NAMALWA (cell line): ENCODE measurements around the gene ORMDL3.

ENCODE experiments used
- DNase-seq: peaks from one replicate; pipeline ENCODE4 v3.0.0-alpha.2; 2015; ENCODE audit warnings: low spot score

Gene ORMDL3, protein sequence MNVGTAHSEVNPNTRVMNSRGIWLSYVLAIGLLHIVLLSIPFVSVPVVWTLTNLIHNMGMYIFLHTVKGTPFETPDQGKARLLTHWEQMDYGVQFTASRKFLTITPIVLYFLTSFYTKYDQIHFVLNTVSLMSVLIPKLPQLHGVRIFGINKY

DNA sequence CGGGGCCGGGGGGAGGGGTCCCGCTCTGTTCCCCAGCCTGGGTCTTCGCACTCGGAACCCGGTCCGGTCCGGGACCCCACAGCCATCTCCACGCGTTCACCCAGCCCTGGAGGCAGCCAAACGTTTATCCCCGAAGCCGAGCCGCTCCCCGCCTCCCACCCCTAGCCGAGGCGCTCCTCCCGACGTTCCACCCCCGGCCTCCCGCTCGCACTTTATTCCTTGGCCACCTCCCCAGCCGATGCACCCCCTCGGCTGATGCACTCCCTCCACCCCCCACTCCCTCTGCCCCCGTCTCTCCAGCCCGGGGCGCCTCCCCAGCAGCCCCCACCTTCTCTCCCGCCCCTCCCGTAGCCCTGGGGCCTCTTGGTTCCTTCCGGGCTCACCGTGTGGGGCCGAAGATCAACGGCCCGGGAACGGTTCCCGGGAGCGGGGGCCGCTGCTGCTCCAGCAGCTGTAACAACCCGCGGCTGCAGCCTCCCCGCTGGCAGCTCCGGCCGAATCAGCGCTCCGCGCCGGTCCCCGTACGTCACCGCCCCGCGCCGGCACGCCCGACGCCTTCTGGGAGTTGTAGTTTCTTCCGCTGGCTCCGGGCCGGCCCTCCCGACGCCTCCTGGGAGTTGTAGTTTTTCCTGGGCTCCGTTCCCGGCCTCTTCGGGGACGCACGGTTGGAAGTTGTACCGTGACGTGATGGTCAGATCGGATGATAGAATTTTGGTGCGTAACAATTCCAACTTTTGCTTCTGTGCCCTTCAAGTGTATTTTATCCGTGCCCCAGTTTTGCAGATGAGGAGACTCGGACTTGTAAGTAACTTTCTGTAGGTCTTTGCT is at the start of gene ORMDL3, which contains the start of gene LRRC3C:
Gene ORMDL3 (minus strand): TSS at position 501 of the 828 bp plus-strand sequence. CDS start 3,398 bp downstream, outside the sequence.
Gene LRRC3C (plus strand): TSS at position 632 of the 828 bp plus-strand sequence. CDS start 13,792 bp downstream, outside the sequence.
- peak; percentile 91 for DNase-seq

- DNase-seq, result no peak
These were observed 48.4 kb upstream of the ORMDL3 start for GRCh38 chr17:39975801-39976200.

DNA sequence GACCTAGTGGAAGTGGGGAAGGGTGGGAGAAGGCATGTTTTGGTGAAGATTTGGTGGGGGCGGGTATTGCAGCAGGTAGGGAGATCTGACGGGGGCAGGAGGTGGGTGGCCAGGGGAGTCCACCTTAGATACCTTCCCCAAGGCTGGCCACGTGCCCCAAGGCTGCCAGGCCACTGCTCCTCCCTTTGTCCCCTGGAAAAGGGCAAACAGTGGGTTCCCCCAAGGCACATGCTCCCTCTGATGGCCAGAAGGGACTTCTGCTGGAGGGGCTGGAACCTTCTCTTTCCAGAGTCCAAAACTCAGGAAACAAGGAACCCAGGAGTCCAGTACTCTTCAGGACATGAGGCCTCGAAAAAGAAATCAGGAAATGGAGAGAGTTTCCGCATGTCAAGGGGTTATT is 47.0 kb upstream of the ORMDL3 start:
- DNase-seq, result no peak

DNA sequence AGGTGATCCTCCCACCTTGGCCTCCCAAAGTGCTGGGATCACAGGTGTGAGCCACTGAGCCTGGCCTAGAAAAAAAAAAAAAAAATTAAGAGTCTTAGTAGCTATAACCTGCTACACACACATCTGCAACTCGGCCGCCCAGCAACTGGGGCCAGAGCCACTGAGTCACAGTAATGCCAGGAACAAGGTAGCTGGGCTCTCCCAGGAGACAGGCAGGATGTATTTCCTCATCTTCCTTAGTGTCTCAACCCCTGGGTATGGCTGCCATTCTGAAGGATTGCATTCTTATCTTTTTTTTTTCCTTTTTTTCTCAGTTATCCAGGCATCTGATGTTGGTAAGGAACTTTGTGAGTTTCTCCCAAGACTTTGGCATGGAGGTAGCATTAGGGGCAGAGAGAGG is 46.1 kb upstream of the ORMDL3 start:
- DNase-seq, result no peak

DNA sequence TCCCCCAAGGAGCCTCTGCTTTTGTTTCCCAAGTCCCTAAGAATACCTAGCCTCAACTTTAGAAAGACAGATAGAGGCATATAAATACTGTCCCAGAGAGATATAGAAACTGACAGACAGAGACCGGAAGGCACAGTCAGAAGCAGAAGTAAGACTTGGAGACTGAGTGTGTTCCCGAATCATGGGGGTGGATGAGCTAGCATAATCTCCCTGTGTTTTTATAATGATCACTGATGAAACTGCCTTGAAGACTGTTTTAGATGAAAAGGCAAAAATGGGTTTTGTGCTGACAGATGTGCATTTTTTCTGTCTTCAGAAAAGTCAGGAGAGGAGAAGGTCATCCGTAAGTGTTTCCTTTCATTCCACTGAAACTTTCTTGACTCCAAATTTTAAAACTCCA is 44.9 kb upstream of the ORMDL3 start:
- DNase-seq, result no peak

DNA sequence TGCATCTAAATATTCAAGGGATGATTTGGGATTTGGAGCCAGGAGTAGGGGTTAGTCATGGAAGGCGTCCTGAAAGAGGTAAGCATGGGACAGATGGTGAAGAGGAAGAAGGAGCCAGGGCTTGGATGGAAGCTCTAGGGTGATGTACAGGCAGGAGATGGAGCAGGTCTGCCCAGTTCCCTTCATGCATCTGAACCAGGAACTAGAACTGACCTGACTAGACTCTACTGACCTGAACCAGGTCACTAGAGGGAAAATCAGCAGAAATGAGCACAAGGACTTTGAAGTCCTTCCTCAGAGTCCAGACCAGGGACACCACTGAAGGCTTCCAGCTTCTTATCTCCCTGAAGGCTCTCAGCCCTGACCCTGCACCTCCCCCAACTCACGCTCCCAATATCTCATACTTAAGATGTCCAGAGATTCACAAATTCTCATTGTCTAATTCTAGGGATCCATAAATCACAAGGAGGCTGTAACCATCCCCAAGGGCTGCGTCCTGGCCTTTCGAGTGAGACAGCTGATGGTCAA is 43.7 kb upstream of the ORMDL3 start:
- DNase-seq, result no peak

DNA sequence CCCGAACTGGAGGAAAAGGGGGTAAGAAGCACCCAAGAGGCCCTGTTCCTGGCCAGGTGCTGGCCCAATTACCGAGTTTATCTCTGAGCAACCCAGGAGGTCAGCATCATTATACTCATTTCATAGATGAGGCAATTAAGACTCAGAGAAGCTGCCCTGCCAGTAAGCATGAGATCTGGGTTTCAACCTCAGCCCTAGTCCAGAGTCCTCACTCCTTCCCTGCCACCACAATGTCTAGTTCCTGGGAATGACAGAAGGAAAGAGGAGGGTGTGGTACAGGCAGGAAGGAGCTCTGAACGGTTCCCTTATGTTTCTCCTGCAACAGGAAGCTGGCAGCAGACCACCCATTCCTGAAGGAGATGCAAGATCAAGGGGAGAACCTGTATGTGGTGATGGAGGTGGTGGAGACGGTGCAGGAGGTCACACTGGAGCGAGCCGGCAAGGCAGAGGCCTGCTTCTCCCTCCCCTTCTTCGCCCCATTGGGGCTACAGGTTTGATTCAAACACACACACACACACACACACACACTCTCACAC is 42.8 kb upstream of the ORMDL3 start:
- DNase-seq, result no peak

GRCh38 chr17:39969375-39969774 is 42.0 kb upstream of the ORMDL3 start:
- no peak for DNase-seq

- DNase-seq, result no peak
These were observed 41.4 kb upstream of the ORMDL3 start for GRCh38 chr17:39968761-39969160.

- no peak for DNase-seq
These were observed 39.4 kb upstream of the ORMDL3 start for GRCh38 chr17:39966771-39967170.

DNA sequence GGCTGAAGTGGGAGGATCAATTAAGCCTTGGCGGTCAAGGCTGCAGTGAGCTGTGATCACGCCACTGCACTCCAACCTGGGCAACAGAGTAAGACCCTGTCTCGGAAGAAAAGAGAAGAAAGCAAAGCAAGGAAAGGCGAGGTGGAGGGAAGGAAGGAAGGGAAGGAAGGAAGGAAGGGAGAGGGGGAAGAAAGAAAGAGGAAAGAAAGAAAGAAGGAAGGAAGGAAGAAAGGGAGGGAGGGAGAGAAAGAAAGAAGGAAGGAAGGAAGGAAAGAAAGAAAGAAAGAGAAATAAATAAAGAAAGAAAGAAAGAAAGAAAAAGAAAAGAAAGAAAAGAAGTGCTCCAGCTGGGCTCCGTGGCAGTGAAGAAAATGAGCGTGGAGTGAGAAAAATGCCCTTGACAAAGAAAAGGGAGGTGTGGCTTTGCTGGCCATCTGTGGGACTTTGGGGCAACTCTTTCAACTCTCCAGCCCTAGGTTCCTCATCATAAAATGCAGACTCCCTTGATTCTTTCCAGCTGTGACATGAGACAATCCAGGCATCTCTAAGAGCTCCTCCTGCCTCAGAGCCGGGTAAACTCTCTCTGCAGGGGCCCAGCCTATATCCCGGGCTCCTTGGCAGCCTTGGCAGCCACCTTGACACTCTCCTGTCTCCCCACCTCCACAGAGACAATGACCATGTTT is 37.8 kb upstream of the ORMDL3 start:
- no peak for DNase-seq

DNA sequence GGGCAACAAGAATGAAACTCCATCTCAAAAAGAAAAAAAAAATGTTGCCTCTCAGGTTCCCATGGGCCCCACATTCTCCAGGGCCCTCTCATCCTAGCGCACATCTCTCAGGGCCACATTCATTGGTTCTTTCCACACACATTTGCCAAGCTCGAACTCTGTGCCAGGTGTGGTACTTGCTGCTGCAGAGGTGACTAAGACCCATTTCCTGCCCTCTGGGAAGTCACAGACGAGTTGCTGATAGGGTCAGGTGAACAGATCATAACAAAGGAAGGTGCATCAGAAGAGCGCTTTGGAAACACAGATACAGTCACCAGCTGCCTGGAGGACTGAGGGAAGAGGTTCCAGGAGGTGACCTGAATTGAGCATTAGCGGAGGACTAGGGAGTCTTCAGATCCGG is 36.4 kb upstream of the ORMDL3 start:
- no peak for DNase-seq

- DNase-seq, result no peak
These were observed 35.3 kb upstream of the ORMDL3 start, which contains the start of gene GSDMA for GRCh38 chr17:39962642-39963220. GSDMA (plus strand) TSS chr17:39963004; CDS start chr17:39965688, 2,684 bp downstream.

DNA sequence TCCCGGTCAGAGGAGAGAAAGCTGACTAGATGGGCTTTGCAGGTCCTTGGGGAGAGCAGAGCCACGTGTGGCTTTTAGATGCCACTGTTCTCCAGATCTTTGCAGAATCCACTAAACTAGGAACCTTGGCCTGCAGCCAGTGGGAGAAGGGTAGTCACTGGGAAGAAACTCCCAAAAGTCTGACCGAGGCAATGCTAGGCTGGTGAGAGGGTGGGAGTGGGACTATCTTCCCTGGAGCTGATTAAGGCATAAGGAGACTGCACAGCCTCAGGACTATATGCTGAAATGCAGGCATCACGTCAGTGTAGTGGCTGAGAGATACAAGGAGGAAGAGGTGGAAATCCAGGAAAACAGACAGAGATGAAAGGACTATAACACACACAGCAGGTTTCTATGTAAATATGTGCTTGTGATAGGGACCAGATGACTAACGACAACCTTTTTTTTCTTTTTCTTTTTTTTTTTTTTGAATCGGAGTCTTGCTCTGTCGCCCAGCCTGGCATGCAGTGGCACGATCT is 33.2 kb upstream of the ORMDL3 start:
- no peak for DNase-seq

DNA sequence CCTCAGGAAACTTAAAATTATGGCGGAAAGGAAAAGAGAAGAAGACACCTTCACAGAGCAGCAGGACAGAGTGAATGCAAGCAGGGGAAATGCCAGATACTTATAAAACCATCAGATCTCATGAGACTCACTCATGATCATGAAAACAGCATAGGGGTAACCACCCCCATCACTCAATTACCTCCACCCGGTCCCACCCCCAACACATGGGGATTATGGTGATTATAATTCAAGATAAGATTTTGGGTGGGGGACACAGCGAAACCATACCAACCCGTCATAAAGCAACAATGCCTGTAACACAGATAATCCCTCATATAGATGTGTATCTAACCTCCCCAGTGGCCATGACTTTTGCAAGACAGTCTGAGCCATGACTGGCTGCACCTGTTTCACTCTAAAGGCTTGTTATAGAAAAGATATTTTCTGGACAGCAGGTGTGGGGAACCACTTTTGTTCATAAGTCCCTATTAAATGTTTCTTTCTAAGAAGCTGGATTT is 28.4 kb upstream of the ORMDL3 start:
- DNase-seq, result peak; percentile 37

DNA sequence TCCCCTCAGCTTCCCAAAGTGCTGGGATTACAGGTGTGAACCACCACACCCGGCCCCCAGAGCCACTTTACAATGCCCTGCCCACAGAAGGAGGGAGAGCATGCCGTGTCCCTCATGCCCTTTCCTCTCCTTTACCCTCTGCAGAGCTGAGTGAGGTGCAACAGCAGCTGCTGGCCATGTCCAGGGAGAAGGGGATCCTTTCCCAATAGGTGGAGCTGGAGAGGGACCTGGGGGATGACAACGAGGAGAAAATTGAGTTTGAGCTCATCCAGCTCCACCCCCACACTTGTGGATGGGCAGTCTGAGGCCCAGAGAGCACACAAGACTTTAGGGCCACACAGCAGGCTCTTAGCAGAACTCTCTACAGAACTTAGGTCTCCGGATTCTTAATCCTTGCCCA is 27.5 kb upstream of the ORMDL3 start:
- no peak for DNase-seq

GRCh38 chr17:39953471-39953888 is 26.1 kb upstream of the ORMDL3 start:
- DNase-seq, result no peak

DNA sequence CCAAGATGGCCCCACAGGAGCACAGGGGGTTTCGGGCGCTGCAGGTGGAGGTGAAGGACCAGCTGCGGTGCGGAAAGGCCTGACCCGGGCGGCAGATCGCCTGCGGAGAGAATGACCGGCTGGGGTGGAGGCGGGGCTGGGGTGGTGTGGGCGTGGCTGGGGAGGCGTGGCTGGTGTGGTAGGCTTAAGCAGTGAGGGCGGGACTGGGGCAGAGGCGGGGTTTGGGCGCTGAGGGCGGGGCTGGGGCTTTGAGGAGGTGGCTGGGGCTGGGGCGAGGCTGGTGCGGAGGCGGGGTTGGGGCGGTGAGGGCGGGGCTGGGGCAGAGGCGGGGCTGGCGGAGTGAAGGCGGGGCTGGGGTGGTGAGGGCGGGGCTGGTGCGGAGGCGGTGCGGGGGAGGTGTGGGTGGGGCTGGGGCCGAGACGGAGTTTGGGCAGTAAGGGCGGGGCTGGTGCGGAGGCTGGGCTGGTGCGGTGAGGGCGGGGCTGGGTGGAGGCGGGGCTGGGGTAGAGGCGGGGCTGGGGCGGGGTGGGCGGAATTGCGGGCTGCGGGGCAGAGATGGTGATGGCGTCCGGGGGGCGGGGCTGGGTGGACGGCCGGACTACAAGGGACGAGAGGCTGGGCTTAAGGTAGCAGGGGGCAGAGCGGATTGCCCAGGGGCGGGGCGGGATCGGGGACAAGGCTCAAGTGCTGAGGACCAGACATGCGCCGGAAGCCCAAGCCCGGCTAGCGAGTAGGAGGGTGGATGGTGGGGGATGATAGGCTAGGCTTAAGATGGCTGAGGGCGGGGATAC is 25.5 kb upstream of the ORMDL3 start:
- peak; percentile 90 for DNase-seq

DNA sequence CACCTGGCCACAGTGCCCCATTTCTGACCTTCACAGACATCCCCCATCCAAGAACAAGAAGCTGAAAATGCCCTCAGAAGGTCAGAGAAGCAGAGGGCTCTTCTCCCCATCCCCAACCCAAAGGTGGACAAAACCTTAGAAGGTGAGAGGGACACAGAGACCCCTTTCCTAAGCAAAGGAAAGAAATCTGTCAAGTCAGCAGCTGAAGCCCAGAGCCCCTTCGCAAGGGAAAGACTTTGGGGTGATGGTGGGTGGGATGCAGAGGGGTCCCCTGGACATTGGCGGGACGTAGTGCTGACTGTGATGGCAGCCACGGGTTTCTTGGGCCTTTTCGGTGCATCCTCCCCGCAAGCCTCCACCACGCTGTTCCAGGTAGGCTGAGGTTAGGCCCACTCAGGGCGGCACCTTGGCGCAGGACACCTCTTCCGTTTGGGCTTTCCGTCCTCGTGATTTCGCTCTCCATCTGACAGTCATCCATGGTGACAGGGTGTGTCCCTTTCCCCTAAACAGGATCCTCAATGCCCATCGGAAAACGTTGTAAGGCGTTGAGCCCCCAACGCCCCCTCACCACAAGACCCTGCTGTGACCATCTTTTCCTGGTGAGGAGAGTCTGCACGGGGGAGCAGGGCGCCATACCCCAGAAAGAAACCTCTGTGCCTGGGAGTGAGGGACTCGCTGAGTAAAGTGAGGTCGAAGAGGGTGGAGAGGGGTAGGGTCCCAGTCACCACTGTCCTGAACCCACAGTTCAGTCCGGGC is 24.7 kb upstream of the ORMDL3 start:
- peak; percentile 22 for DNase-seq

DNA sequence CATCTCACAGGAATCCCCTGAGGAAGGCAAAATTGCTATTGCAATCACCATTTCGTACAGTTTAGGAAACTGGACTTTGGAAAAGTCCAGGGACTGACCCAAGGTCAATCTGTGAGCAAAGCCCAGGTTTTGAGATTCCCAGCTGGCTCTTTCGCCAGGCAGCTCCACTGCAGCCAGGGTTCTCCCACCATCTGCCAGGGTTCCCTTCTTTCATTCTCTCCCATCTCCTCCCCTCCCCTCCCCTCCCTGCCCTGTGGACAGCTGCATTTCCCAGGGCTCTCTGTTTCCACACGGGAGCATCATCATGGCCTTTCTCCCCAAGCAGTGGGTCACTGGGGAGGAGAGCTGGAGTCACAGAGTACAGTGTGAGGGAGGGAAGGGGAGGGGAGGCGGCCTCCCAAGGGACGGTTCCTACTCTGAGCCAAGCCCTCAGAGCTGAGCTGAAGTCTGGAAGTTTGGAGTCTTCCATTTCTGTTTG is 23.5 kb upstream of the ORMDL3 start:
- DNase-seq, result no peak
